Mammary epithelial cell (primary cell): Measurements from ENCODE around the gene PARD6B.

Experiments used
- EZH2 ChIP-seq: IDR thresholded peaks from 2 replicates; pipeline ENCODE4 v1.6.1; 2012; ENCODE audit warnings: low read length, inconsistent platforms, borderline replicate concordance
- TF ChIP-seq, protein P1 (sequence below), 2 donors: IDR thresholded peaks in 1 of 2; conservative IDR thresholded peaks in 1 of 2; 2 replicates each; pipeline ENCODE4 v1.5.1; 2011 to 2012; ENCODE audit warnings: inconsistent platforms in 2 of 2, low read length in 2 of 2, mild to moderate bottlenecking in 2 of 2, control low read depth in 1 of 2, low read depth in 1 of 2; ENCODE audit not compliant: insufficient read depth in 1 of 2; ENCODE audit errors: extremely low read depth in 1 of 2

DNA sequence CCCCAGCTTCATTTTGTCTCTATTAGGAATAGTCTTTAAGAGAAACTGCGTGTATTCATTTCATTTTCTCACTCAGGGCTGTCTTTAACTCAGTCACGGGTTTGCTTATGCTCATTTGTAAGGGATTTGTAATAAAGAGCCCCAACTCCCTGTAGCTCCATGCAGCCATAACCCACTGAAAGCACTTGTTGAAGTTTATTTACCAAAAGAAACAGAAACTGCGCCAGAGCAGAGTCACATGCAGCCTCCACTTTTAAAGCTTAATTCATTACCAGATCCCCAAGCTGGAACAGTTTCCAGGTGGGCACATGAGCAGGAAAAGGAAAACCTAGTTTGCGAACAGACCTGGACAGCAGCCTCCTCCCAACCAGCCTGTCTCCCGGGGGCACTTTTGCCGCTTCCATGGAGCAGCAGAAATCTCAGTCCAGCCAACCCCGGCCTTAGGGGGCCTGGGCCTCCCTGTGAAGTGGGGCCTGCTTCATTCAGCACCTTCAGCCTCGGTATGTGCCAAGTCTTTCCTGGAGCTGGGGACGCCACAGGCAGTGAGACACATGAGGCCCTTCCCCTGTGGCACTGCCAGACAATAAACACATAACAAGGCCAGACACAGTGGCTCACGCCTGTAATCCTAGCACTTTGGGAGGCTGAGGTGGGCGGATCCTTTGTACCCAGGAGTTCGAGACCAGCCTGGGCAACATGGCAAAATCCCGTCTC, 68.0 kb downstream of the PARD6B start:
- TF ChIP-seq, protein P1, sequence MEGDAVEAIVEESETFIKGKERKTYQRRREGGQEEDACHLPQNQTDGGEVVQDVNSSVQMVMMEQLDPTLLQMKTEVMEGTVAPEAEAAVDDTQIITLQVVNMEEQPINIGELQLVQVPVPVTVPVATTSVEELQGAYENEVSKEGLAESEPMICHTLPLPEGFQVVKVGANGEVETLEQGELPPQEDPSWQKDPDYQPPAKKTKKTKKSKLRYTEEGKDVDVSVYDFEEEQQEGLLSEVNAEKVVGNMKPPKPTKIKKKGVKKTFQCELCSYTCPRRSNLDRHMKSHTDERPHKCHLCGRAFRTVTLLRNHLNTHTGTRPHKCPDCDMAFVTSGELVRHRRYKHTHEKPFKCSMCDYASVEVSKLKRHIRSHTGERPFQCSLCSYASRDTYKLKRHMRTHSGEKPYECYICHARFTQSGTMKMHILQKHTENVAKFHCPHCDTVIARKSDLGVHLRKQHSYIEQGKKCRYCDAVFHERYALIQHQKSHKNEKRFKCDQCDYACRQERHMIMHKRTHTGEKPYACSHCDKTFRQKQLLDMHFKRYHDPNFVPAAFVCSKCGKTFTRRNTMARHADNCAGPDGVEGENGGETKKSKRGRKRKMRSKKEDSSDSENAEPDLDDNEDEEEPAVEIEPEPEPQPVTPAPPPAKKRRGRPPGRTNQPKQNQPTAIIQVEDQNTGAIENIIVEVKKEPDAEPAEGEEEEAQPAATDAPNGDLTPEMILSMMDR (conservative IDR thresholded peaks at IDR 0.05 in 1 of 2, IDR thresholded peaks at IDR 0.05 in 1 of 2; ENCODE audit: extremely low read depth in 1 of 2, insufficient read depth in 1 of 2, low read depth in 1 of 2, low read length in 2 of 2): no peak
- TF ChIP-seq EZH2: no peak
